ENCODE data around the gene SAMD13.

SAMD13 gene

DNA sequence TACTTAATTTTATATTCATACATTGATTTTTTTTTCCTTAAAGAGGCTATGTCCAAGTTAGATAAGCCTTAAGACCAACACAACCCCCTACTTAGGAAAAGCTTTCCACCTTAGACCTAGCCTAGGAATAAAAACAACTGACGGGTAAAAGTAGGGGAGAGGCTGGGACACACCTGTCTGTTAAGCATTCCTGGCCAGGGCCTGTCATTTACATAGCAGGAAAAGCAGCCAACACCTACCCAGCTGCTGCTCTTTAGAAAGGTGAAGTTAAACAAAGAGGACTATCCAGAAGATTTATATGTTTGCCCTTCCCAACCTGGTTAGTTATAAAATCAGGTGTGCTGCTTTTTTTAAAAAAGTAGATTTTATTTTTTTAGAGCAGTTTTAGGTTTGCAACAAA lies 29.1 kb upstream of the SAMD13 start:
- no peaks in the 10 kb centered on the region for H3K9me3 ChIP-seq (ENCODE audit: insufficient read depth, low read depth, low read length)
- WGBS (ENCODE audit: extremely low coverage, insufficient coverage, insufficient read length) = no CpG with 5 or more reads among the region's 1 CpG

DNA sequence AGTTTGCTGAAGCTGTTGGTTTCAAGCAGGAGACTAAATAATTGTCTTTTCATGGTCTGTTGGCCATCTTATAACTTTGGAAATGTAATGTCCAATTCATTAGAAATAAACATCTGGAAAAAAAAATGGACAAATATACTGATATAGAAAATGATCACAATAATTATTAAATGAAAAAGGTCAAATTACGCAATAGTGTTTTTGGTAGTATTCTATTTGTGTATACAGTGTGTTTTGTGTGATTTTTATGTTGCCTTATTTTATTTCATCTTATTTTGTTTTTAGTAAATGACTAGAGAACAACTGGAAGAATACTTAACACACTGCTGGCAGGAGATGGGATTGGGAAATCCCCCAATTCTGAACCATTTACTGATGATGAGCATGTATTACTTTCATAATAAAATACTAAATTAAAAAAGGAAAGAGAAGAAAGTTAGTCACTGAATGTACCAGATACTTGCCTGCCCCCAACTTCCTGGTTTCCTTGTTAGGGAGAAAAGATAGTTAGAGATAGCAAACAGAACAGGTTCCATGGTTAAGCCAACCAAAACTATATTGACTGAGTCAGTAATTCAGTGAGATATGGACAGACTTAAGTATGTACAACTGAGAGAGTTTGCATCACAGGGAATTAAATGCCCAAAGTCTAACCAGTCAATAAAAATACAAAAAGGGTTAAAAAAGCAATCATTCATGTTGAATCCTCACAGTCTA lies 24.0 kb upstream of the SAMD13 start:
- H3K9me3 ChIP-seq (ENCODE audit: insufficient read depth, low read depth, low read length) = no peaks in the 10 kb centered on the region
- no peak overlapping the region for H3K4ac ChIP-seq (ENCODE audit: low read depth, low read length)
- no peak overlapping the region for H3K4me2 ChIP-seq (ENCODE audit: low read length)
- no peak overlapping the region for H3K4me3 ChIP-seq (ENCODE audit: low read depth, low read length)
- no peaks in the 10 kb centered on the region for H3K27me3 ChIP-seq (ENCODE audit: insufficient read depth, low read length)
- no peak overlapping the region for H2BK120ac ChIP-seq (ENCODE audit: insufficient read depth, low read length, poor library complexity)
- DNase-seq = no peak
- H2BK5ac ChIP-seq (ENCODE audit: low read depth, low read length, poor library complexity) = no peak overlapping the region
- no peaks in the 10 kb centered on the region for H3K79me2 ChIP-seq (ENCODE audit: control insufficient read depth, insufficient read depth, low read length, poor library complexity)
- no peak overlapping the region for H4K12ac ChIP-seq (ENCODE audit: low read depth, low read length)
- H2AFZ ChIP-seq (ENCODE audit: insufficient read depth, low read length, poor library complexity) = no peak overlapping the region
- no peak overlapping the region for H2BK12ac ChIP-seq (ENCODE audit: low read length)
- no peaks in the 10 kb centered on the region for H3K36me3 ChIP-seq (ENCODE audit: control insufficient read depth in 1 of 2, insufficient read depth in 2 of 2, low read length in 2 of 2)
- no peaks in the 10 kb centered on the region for H3K4me1 ChIP-seq (ENCODE audit: control insufficient read depth in 1 of 2, insufficient read depth in 2 of 2, low read length in 2 of 2)
- H3K23ac ChIP-seq (ENCODE audit: low read length) = no peak overlapping the region
- H2AK5ac ChIP-seq (ENCODE audit: low read length) = no peak overlapping the region
- H4K91ac ChIP-seq (ENCODE audit: low read depth, low read length) = no peak overlapping the region
- H4K8ac ChIP-seq (ENCODE audit: low read depth, low read length) = no peak overlapping the region
- H3K79me1 ChIP-seq (ENCODE audit: low read length) = no peaks in the 10 kb centered on the region
- no peak overlapping the region for H3K14ac ChIP-seq (ENCODE audit: low read length)
- no CpG with 5 or more reads among the region's 1 CpG for WGBS (ENCODE audit: extremely low coverage, insufficient coverage, insufficient read length)
- H3K27ac ChIP-seq (ENCODE audit: low read depth, low read length) = no peak overlapping the region
- H3K18ac ChIP-seq (ENCODE audit: low read length) = no peak overlapping the region
- no peak overlapping the region for H3K9ac ChIP-seq (ENCODE audit: low read length)

More for the DNA sequence above, 29.1 kb upstream of the SAMD13 start:
- Histone ChIP-seq H3K4me3 (ENCODE audit: low read depth, low read length) (no peak overlapping the region), H3K9ac (ENCODE audit: low read length) (no peak overlapping the region), H3K4ac (ENCODE audit: low read depth, low read length) (no peak overlapping the region), H4K91ac (ENCODE audit: low read depth, low read length) (no peak overlapping the region), H2BK120ac (ENCODE audit: insufficient read depth, low read length, poor library complexity) (no peak overlapping the region), H3K4me2 (ENCODE audit: low read length) (no peak overlapping the region), H2AFZ (ENCODE audit: insufficient read depth, low read length, poor library complexity) (no peak overlapping the region), H4K12ac (ENCODE audit: low read depth, low read length) (no peak overlapping the region), H3K79me1 (ENCODE audit: low read length) (no peaks in the 10 kb centered on the region), H3K23ac (ENCODE audit: low read length) (no peak overlapping the region), H3K14ac (ENCODE audit: low read length) (no peak overlapping the region), H3K27me3 (ENCODE audit: insufficient read depth, low read length) (no peaks in the 10 kb centered on the region), H3K36me3 (ENCODE audit: control insufficient read depth in 1 of 2, insufficient read depth in 2 of 2, low read length in 2 of 2) (no peaks in the 10 kb centered on the region), H2AK5ac (ENCODE audit: low read length) (no peak overlapping the region), H3K27ac (ENCODE audit: low read depth, low read length) (no peak overlapping the region), H3K79me2 (ENCODE audit: control insufficient read depth, insufficient read depth, low read length, poor library complexity) (no peaks in the 10 kb centered on the region), H4K8ac (ENCODE audit: low read depth, low read length) (no peak overlapping the region), H3K4me1 (ENCODE audit: control insufficient read depth in 1 of 2, insufficient read depth in 2 of 2, low read length in 2 of 2) (no peaks in the 10 kb centered on the region), H2BK12ac (ENCODE audit: low read length) (no peak overlapping the region), H3K18ac (ENCODE audit: low read length) (no peak overlapping the region), H2BK5ac (ENCODE audit: low read depth, low read length, poor library complexity) (no peak overlapping the region)
- peak in 1 of 2 donors; percentile 35 for DNase-seq

DNA sequence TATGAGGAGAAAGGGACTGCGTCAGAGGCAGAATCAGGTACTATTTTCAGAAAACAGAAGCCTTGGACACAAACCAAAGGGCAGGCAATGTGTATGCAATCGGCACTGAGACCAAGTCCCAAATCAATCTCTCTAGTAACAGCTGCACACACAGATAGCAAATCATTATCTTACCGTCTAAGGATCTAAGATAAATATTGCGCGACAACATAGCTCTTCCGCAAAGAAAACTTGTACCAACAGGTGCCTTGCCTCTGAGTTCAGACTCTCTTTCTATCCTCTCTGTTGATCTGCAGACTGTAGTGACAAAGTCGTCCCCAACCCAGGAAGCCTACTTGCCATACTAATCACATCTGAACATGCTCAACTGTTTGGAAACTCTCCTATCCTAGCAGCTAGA lies 22.6 kb upstream of the SAMD13 start:
- no peaks in the 10 kb centered on the region for H3K79me1 ChIP-seq (ENCODE audit: low read length)
- no peak overlapping the region for H3K4me3 ChIP-seq (ENCODE audit: low read depth, low read length)
- no peak overlapping the region for H2BK5ac ChIP-seq (ENCODE audit: low read depth, low read length, poor library complexity)
- no peak overlapping the region for H3K4me2 ChIP-seq (ENCODE audit: low read length)
- no peaks in the 10 kb centered on the region for H3K79me2 ChIP-seq (ENCODE audit: control insufficient read depth, insufficient read depth, low read length, poor library complexity)
- no peaks in the 10 kb centered on the region for H3K36me3 ChIP-seq (ENCODE audit: control insufficient read depth in 1 of 2, insufficient read depth in 2 of 2, low read length in 2 of 2)
- DNase-seq = no peak
- no peaks in the 10 kb centered on the region for H3K9me3 ChIP-seq (ENCODE audit: insufficient read depth, low read depth, low read length)
- no peak overlapping the region for H3K27ac ChIP-seq (ENCODE audit: low read depth, low read length)
- H4K8ac ChIP-seq (ENCODE audit: low read depth, low read length) = no peak overlapping the region
- no peaks in the 10 kb centered on the region for H3K4me1 ChIP-seq (ENCODE audit: control insufficient read depth in 1 of 2, insufficient read depth in 2 of 2, low read length in 2 of 2)
- no CpG with 5 or more reads among the region's 7 CpGs for WGBS (ENCODE audit: extremely low coverage, insufficient coverage, insufficient read length)
- H4K12ac ChIP-seq (ENCODE audit: low read depth, low read length) = no peak overlapping the region
- H2AK5ac ChIP-seq (ENCODE audit: low read length) = no peak overlapping the region
- H2BK12ac ChIP-seq (ENCODE audit: low read length) = no peak overlapping the region
- H4K91ac ChIP-seq (ENCODE audit: low read depth, low read length) = no peak overlapping the region
- H3K23ac ChIP-seq (ENCODE audit: low read length) = no peak overlapping the region
- H3K18ac ChIP-seq (ENCODE audit: low read length) = no peak overlapping the region
- no peak overlapping the region for H3K4ac ChIP-seq (ENCODE audit: low read depth, low read length)
- H3K9ac ChIP-seq (ENCODE audit: low read length) = no peak overlapping the region
- H2AFZ ChIP-seq (ENCODE audit: insufficient read depth, low read length, poor library complexity) = no peak overlapping the region
- no peak overlapping the region for H3K14ac ChIP-seq (ENCODE audit: low read length)
- no peak overlapping the region for H2BK120ac ChIP-seq (ENCODE audit: insufficient read depth, low read length, poor library complexity)
- no peaks in the 10 kb centered on the region for H3K27me3 ChIP-seq (ENCODE audit: insufficient read depth, low read length)

DNA sequence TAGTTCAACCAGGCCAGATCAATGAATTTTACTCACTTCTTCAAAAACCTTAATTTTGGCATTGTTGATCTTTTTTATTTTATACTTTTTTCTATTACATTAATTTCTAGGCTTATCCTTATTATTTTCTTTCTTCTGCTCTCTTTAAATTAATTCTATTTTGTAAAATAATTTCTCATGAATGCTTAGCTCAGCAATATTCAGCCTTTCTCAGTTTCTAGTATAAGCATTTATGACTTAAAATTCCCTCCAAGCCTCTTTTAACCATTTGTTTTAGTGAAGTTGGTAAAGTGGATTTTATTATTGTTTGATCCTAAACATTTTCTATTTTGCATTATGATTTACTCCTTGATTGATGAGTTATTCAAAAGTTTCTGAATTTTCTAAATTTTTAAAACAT lies 20.6 kb upstream of the SAMD13 start:
- Histone ChIP-seq H2AK5ac (ENCODE audit: low read length) (no peak overlapping the region), H2AFZ (ENCODE audit: insufficient read depth, low read length, poor library complexity) (no peak overlapping the region), H4K91ac (ENCODE audit: low read depth, low read length) (no peak overlapping the region), H2BK5ac (ENCODE audit: low read depth, low read length, poor library complexity) (no peak overlapping the region), H3K27me3 (ENCODE audit: insufficient read depth, low read length) (no peaks in the 10 kb centered on the region), H3K4me2 (ENCODE audit: low read length) (no peak overlapping the region), H4K12ac (ENCODE audit: low read depth, low read length) (no peak overlapping the region), H3K4me1 (ENCODE audit: control insufficient read depth in 1 of 2, insufficient read depth in 2 of 2, low read length in 2 of 2) (no peaks in the 10 kb centered on the region), H3K23ac (ENCODE audit: low read length) (no peak overlapping the region), H3K18ac (ENCODE audit: low read length) (no peak overlapping the region), H3K36me3 (ENCODE audit: control insufficient read depth in 1 of 2, insufficient read depth in 2 of 2, low read length in 2 of 2) (no peaks in the 10 kb centered on the region), H3K4me3 (ENCODE audit: low read depth, low read length) (no peak overlapping the region), H3K79me1 (ENCODE audit: low read length) (no peaks in the 10 kb centered on the region), H4K8ac (ENCODE audit: low read depth, low read length) (no peak overlapping the region), H3K9ac (ENCODE audit: low read length) (no peak overlapping the region), H3K79me2 (ENCODE audit: control insufficient read depth, insufficient read depth, low read length, poor library complexity) (no peaks in the 10 kb centered on the region), H2BK120ac (ENCODE audit: insufficient read depth, low read length, poor library complexity) (no peak overlapping the region), H3K9me3 (ENCODE audit: insufficient read depth, low read depth, low read length) (no peaks in the 10 kb centered on the region), H3K27ac (ENCODE audit: low read depth, low read length) (no peak overlapping the region), H3K4ac (ENCODE audit: low read depth, low read length) (no peak overlapping the region), H2BK12ac (ENCODE audit: low read length) (no peak overlapping the region), H3K14ac (ENCODE audit: low read length) (no peak overlapping the region)
- DNase-seq = no peak
